HepG2 (cell line): ENCODE measurements around the gene LMCD1. TPM values are rescaled to one million over a fixed set of nuclear protein-coding genes. Genes with fewer than 3 reads are reported as not detected.

Experiments used
- BCL6 ChIP-seq: IDR thresholded peaks from 2 replicates; pipeline ENCODE4 v1.6.1; 2016; ENCODE audit warnings: missing genetic modification reagents, missing compliant biosample characterization
- CBX5 ChIP-seq: sonication (generic); formaldehyde crosslinking; IDR thresholded peaks from 2 replicates; pipeline ENCODE4 v1.4.0; 2020; ENCODE audit warnings: missing genetic modification reagents, borderline replicate concordance
- IKZF4 ChIP-seq: sonication (generic); formaldehyde crosslinking; IDR thresholded peaks from 2 replicates; pipeline ENCODE4 v1.5.1; 2020; ENCODE audit warnings: borderline replicate concordance, mild to moderate bottlenecking, low read depth, missing genetic modification reagents; ENCODE audit errors: not compliant biosample characterization
- NFYB ChIP-seq: sonication (generic); formaldehyde crosslinking; IDR thresholded peaks from 2 replicates; pipeline ENCODE4 v1.4.0; 2020; ENCODE audit warnings: missing genetic modification reagents
- NFYC ChIP-seq: IDR thresholded peaks from 2 replicates; pipeline ENCODE4 v1.6.1; 2016; ENCODE audit warnings: missing genetic modification reagents, missing compliant biosample characterization
- PHF5A ChIP-seq: IDR thresholded peaks from one replicate; pipeline ENCODE4 v1.6.1; 2018; ENCODE audit warnings: low read depth, missing genetic modification reagents; ENCODE audit not compliant: unreplicated experiment
- POGZ ChIP-seq: sonication (generic); formaldehyde crosslinking; IDR thresholded peaks from 2 replicates; pipeline ENCODE4 v1.4.0; 2020; ENCODE audit warnings: mild to moderate bottlenecking, missing genetic modification reagents
- SOX6 ChIP-seq, 2 experiments: fragments of 450-650 bp in 1 of 2; sonication (generic) in 1 of 2; formaldehyde crosslinking in 1 of 2; IDR thresholded peaks; 2 replicates each; pipeline versions ENCODE4 v1.4.0 to v1.6.1; 2017 to 2020; ENCODE audit warnings: antibody characterized with exemption in 1 of 2, mild to moderate bottlenecking in 1 of 2, missing genetic modification reagents in 1 of 2
- ZMYM2 ChIP-seq: sonication (generic); formaldehyde crosslinking; IDR thresholded peaks from 2 replicates; pipeline ENCODE4 v1.8.0; 2022; ENCODE audit warnings: mild to moderate bottlenecking, missing genetic modification reagents
- ZNF737 ChIP-seq: sonication (generic); formaldehyde crosslinking; IDR thresholded peaks from 2 replicates; pipeline ENCODE4 v1.5.0; 2020; ENCODE audit warnings: missing genetic modification reagents, mild to moderate bottlenecking, borderline replicate concordance
- polyA plus RNA-seq, 8 experiments: library from polyadenylated mRNA; depleted of rRNA in 3 of 8; stranded (reverse) in 7 of 8; unstranded in 1 of 8; fragments of >200 nt; fragmentation: Illumina TruSeq in 4 of 8; extraction: Trizol in 4 of 8; gene quantifications; 2 replicates each; pipeline versions ENCODE4 v1.2.1 to v1.2.3, GENCODE V29; 2011 to 2016; ENCODE audit warnings: low read depth in 4 of 8, missing spikeins in 1 of 8, mixed read lengths in 1 of 8; ENCODE audit not compliant: insufficient read depth in 1 of 8
- total RNA-seq, 5 experiments: library from RNA; depleted of rRNA; stranded (reverse); fragments of >200 nt; fragmentation: Illumina TruSeq; extraction: Trizol; gene quantifications; 2 replicates each; pipeline ENCODE4 v1.2.3, GENCODE V29; 2016; ENCODE audit warnings: low read depth in 1 of 5
- TF ChIP-seq, protein P1 (sequence below): sonication (generic); formaldehyde crosslinking; IDR thresholded peaks from 2 replicates; pipeline ENCODE4 v1.5.1; 2020; ENCODE audit warnings: mild to moderate bottlenecking, moderate library complexity, missing genetic modification reagents
- TF ChIP-seq, protein P2 (sequence below): sonication (generic); IDR thresholded peaks from 2 replicates; pipeline ENCODE4 v1.6.1; 2016; ENCODE audit warnings: low read depth, borderline replicate concordance
- TF ChIP-seq, protein P3 (sequence below): sonication (generic); formaldehyde crosslinking; IDR thresholded peaks from 2 replicates; pipeline ENCODE4 v1.4.0; 2020; ENCODE audit warnings: missing genetic modification reagents
- TF ChIP-seq, protein P4 (sequence below): IDR thresholded peaks from 2 replicates; pipeline ENCODE4 v1.6.1; 2016; ENCODE audit warnings: mild to moderate bottlenecking
- TF ChIP-seq, protein P5 (sequence below): IDR thresholded peaks from 2 replicates; pipeline ENCODE4 v1.6.1; 2016; ENCODE audit warnings: low read depth
- TF ChIP-seq, protein P6 (sequence below): IDR thresholded peaks from 2 replicates; pipeline ENCODE4 v1.6.1; 2016; ENCODE audit warnings: missing genetic modification reagents, missing compliant biosample characterization

LMCD1 gene
- total and polyA plus RNA-seq, 2 of the 13 experiments (the other 11 are each of a cell fraction or from before 2014, with no cell fraction given), result 6.2 to 7.1 TPM

DNA sequence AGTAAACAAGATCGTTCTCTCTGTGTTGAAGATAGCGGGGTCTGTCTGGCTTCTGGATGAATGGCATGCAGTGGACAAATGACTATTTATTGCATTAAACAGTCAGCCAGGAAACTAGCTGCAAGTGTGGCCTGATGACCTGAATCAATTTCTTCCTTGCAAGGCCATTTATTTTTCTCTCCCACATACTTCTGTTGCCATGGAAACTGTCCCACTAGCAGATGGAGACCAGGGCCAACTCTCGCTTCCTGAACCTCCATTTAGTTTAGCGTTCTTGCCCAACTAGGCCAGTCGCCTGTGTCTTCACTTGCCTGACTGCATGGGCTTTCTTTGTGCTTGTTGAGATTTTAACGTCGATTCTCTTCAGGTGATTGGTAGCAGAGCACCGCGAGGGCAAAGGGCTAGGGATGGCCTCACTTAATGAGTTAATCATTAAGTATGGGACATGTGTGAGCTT is 27.6 kb downstream of the LMCD1 start (continued):
- peak; percentile 48; the same call in 1 of the 2 replicates for TF ChIP-seq NFYC (CRISPR knock-in tag)
- TF ChIP-seq CBX5, result 0 out of 2 replicates have a peak, but pooled peaks have one; percentile 19
- TF ChIP-seq, protein P1, sequence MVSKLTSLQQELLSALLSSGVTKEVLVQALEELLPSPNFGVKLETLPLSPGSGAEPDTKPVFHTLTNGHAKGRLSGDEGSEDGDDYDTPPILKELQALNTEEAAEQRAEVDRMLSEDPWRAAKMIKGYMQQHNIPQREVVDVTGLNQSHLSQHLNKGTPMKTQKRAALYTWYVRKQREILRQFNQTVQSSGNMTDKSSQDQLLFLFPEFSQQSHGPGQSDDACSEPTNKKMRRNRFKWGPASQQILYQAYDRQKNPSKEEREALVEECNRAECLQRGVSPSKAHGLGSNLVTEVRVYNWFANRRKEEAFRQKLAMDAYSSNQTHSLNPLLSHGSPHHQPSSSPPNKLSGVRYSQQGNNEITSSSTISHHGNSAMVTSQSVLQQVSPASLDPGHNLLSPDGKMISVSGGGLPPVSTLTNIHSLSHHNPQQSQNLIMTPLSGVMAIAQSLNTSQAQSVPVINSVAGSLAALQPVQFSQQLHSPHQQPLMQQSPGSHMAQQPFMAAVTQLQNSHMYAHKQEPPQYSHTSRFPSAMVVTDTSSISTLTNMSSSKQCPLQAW, result peak; percentile 90
- 0 out of 2 replicates have a peak, but pooled peaks have one; percentile 43 for TF ChIP-seq ZMYM2 (CRISPR knock-in tag)
- TF ChIP-seq, protein P2, sequence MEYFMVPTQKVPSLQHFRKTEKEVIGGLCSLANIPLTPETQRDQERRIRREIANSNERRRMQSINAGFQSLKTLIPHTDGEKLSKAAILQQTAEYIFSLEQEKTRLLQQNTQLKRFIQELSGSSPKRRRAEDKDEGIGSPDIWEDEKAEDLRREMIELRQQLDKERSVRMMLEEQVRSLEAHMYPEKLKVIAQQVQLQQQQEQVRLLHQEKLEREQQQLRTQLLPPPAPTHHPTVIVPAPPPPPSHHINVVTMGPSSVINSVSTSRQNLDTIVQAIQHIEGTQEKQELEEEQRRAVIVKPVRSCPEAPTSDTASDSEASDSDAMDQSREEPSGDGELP, result 0 out of 2 replicates have a peak, but pooled peaks have one; percentile 46
- no peak for TF ChIP-seq IKZF4 (CRISPR knock-in tag)
- TF ChIP-seq, protein P3, sequence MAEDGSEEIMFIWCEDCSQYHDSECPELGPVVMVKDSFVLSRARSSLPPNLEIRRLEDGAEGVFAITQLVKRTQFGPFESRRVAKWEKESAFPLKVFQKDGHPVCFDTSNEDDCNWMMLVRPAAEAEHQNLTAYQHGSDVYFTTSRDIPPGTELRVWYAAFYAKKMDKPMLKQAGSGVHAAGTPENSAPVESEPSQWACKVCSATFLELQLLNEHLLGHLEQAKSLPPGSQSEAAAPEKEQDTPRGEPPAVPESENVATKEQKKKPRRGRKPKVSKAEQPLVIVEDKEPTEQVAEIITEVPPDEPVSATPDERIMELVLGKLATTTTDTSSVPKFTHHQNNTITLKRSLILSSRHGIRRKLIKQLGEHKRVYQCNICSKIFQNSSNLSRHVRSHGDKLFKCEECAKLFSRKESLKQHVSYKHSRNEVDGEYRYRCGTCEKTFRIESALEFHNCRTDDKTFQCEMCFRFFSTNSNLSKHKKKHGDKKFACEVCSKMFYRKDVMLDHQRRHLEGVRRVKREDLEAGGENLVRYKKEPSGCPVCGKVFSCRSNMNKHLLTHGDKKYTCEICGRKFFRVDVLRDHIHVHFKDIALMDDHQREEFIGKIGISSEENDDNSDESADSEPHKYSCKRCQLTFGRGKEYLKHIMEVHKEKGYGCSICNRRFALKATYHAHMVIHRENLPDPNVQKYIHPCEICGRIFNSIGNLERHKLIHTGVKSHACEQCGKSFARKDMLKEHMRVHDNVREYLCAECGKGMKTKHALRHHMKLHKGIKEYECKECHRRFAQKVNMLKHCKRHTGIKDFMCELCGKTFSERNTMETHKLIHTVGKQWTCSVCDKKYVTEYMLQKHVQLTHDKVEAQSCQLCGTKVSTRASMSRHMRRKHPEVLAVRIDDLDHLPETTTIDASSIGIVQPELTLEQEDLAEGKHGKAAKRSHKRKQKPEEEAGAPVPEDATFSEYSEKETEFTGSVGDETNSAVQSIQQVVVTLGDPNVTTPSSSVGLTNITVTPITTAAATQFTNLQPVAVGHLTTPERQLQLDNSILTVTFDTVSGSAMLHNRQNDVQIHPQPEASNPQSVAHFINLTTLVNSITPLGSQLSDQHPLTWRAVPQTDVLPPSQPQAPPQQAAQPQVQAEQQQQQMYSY (CRISPR knock-in tag), result no peak
- TF ChIP-seq, protein P4, sequence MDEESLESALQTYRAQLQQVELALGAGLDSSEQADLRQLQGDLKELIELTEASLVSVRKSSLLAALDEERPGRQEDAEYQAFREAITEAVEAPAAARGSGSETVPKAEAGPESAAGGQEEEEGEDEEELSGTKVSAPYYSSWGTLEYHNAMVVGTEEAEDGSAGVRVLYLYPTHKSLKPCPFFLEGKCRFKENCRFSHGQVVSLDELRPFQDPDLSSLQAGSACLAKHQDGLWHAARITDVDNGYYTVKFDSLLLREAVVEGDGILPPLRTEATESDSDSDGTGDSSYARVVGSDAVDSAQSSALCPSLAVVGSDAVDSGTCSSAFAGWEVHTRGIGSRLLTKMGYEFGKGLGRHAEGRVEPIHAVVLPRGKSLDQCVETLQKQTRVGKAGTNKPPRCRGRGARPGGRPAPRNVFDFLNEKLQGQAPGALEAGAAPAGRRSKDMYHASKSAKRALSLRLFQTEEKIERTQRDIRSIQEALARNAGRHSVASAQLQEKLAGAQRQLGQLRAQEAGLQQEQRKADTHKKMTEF (CRISPR knock-in tag), result 0 out of 2 replicates have a peak, but pooled peaks have one; percentile 26
- TF ChIP-seq POGZ, result peak; percentile 38; the same call in 1 of the 2 replicates
- TF ChIP-seq BCL6, result peak; percentile 16; the same call in 1 of the 2 replicates
- TF ChIP-seq, protein P5, sequence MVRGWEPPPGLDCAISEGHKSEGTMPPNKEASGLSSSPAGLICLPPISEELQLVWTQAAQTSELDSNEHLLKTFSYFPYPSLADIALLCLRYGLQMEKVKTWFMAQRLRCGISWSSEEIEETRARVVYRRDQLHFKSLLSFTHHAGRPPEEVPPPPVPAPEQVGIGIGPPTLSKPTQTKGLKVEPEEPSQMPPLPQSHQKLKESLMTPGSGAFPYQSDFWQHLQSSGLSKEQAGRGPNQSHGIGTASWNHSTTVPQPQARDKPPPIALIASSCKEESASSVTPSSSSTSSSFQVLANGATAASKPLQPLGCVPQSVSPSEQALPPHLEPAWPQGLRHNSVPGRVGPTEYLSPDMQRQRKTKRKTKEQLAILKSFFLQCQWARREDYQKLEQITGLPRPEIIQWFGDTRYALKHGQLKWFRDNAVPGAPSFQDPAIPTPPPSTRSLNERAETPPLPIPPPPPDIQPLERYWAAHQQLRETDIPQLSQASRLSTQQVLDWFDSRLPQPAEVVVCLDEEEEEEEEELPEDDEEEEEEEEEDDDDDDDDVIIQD, result 0 out of 2 replicates have a peak, but pooled peaks have one; percentile 38
- TF ChIP-seq NFYB (CRISPR knock-in tag), result peak; percentile 56
- no peak for TF ChIP-seq PHF5A (CRISPR knock-in tag)
- TF ChIP-seq, protein P6, sequence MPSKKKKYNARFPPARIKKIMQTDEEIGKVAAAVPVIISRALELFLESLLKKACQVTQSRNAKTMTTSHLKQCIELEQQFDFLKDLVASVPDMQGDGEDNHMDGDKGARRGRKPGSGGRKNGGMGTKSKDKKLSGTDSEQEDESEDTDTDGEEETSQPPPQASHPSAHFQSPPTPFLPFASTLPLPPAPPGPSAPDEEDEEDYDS, result 0 out of 2 replicates have a peak, but pooled peaks have one; percentile 26
- no peak for TF ChIP-seq ZNF737 (CRISPR knock-in tag)
- TF ChIP-seq SOX6 (IDR thresholded peaks at IDR 0.05), result no peak
- TF ChIP-seq SOX6 (CRISPR knock-in tag; IDR thresholded peaks at IDR 0.05), result 0 out of 2 replicates have a peak, but pooled peaks have one; percentile 40
